Left colon (tissue), 2 donors: ENCODE data around the gene ANKRD1. TPM values are rescaled to one million over a fixed set of nuclear protein-coding genes. Genes with fewer than 3 reads are reported as not detected.

ENCODE experiments used
- ATAC-seq: fragments of 200-7000 bp; cut with Tn5 transposase; one replicate; pipeline ENCODE4 v1.9.1; 2020; ENCODE audit warnings: mild to moderate bottlenecking, moderate library complexity
- DNase-seq, 2 donors: peaks; one replicate each; pipeline ENCODE4 v3.0.0-alpha.2; 2020
- intact Hi-C, 2 donors: fragments of 100-400 bp; cut with DNase I in 1 of 2; cut with micrococcal nuclease in 1 of 2; formaldehyde crosslinking; loops; one replicate each; pipeline versions ENCODE4 v1.11.2 to v1.14.0; 2022; cut with DNase I, micrococcal nuclease
- total RNA-seq, 2 donors: library from RNA; stranded (reverse); fragmentation: NEBNext Ultra II Directional; extraction: Animal tissue kit (Norgen Biotek cat#: 25700); gene quantifications; one replicate each; pipeline ENCODE4 v1.2.1, GENCODE V29; 2021
- donor health status: DM: no; HTN: no; CAD: no.
- donor health status: DM: yes; HTN: yes; CAD: no.

ANKRD1 gene
- total RNA-seq, 2 donors from 2014 or later: not detected

DNA sequence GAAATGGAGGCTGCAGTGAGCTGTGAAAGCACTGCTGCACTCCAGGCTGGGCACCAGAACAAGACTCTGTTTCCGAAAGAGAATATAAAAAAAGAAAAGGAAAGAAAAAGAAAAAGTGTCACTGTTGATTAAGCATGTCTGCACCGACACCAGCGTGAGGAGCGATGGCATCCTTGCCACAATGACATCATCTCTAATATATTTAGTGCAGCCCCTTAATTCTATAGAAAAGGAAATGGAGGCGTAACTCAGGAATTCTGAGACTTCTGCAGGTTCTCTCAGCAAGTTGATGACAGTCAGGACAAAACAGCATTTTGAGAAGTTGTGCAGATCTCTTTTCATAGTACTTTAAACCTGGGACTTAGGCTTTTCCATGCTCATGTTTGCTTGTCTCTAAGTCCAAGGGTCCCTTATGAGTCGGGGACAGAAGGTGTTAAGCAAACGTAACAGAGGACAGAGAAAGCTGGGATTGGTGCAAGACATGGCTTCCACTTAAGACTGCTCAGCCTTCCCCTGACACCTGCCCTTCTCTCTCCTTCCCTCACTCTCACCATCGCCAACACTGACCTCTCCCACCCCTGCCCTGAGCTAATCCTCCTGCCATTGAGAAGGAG is 16.9 kb upstream of the ANKRD1 start:
- DNase-seq: no peak
- ATAC-seq: no peak
- intact Hi-C loops: no loop called here

DNA sequence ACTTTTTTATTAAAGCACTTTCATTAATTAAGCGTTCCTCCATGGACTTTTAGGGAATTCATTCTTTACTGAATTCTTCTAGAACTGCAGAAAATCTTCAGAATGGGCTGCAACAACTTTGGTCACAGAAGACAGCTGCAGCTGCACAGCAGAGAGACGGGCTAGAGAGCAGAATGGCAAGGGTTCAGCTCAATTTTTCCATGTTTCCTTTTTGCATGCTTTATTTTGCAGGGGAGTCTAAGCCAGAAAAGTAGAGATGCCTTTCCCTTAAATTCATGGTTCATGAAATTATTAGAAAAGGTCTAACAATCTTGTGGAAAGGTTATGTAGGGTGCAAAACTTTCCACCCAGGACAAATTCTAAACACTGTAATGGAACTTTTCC is 15.4 kb upstream of the ANKRD1 start:
- DNase-seq (no peak), ATAC-seq (no peak)
- intact Hi-C loops: no loop called here

DNA sequence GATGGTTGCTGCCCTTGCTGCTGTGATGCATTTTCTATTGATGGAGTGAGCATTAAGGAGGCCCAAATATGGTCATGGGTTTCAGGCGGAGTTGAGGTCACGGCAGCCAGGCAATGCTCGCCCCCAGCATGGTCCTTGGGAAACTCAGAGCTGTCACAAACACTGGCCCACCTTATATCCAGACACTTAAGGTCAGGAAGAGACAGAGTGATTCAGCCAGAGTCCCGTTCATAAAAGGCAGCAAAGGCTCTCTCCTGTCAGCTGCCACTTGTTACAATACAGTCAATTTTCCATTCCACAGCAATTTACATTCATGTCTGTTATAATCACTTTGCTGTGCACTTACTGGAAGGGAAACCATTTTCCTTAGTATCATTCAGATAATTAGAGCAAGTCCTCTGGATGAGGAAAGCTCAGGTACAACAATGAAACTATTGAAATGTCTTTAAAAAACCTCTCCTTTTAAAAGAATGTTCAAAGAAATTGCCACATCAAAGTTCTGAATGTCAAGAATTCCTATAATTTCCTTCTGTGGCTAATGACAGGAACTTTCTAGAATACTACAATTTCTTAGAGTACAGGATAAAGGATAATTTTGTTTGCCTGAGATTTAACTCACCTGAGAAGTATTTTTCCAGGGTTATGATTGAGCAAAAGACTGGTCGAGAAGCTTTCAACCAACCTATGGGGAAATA is 14.8 kb upstream of the ANKRD1 start:
- ATAC-seq (no peak), DNase-seq (no peak)
- intact Hi-C loops: no loop called here

DNA sequence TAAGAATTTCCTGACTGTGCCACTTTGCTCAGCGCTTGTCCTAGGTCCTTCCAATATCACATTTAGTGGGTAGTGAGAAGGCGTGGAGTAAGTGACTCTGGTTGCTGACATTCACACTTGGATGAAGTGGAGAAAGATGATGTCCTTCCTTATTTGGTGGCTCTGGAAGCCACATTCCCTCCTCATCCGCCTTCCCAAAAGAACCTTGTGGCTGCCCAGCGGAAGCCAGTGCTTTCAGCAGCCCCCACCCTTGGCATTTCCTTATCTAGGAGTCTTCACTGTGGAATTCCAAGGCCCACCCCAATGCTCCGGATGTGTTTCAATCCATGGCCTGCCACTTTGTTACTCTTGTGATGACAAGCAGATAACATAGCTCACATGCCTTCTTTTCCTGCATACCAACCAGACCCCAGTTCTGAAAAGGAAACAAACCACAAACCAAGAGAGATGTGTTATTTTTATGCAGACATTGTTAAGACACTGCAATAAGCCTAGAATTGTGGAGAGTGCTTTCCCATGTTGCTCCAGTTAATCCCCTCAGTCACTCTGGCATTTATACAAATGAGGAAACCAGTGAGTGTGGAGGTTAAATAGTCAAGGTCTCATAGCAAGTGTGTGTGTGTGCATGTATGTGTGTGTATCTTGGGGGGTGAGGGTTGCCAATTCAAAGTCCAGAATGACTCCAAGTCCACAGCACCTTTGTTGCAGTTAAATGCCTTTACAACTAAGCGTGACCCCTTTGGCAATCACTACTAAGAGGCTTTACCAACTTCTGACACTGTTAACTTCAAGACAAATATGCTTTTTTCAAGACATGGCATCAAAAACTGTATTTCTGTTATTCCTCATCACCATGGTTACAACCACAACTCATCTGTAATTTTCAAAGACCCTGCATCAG is 10.3 kb upstream of the ANKRD1 start:
- ATAC-seq: no peak
- no peak for DNase-seq
- intact Hi-C loops: no loop called here

DNA sequence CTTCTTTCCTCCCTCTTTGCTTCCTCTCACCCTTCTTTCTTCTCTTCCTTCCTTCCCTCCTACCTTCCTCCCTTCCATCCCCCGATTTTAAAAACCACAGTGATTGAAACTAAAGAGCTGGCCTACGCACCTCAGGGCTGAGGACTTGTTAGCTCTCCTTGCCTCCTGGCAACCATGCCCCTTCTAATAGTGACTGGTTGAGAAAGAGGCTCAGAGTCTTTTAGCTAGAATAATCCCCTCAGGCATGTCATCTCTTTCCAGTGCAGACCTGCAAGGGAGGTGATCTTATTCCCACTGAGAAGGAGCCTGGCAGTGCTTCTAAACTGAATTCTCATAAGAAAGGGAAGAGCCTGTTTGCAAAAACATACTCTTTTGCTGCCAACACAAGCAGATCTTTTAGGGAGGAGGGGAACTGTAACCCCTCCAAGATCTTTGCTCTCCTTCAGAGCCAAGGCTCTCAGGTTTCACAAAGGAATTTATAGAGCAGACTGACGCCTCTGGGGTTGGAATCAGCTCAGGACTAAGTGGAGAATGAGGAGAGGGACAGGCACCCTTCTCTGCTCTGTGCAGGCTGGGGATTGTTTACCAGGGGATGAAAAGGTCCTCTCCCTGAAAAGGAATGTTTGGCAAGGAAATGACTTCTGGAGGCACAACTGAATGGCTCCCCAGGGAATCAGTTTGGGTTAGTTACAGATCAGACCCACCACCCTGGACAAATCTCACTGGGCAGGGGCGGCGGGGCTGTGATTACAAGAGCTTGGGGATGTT is 9.4 kb upstream of the ANKRD1 start:
- DNase-seq (no peak), ATAC-seq (no peak)
- intact Hi-C loops: no loop called here

DNA sequence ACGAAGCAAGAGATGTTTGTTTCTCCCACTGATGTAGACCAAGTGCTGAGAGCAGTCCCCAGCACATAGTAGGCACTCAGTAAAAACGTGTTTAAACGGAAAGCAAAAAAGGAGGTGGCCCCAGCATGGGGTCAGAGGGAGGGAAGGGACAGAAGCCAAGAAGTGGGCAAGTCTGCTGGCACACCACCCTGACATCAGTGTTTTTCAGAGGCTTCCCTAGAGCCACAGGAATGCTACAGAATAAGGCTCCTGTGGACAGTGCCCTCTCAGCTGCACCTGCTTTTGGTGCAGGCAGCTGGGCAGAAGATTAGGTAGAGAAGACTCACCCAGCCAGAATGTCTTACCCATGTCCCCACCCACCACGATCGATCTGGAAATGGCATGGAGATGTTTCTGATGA is 8.3 kb upstream of the ANKRD1 start:
- DNase-seq (no peak), ATAC-seq (no peak)
- intact Hi-C loops: no loop called here

DNA sequence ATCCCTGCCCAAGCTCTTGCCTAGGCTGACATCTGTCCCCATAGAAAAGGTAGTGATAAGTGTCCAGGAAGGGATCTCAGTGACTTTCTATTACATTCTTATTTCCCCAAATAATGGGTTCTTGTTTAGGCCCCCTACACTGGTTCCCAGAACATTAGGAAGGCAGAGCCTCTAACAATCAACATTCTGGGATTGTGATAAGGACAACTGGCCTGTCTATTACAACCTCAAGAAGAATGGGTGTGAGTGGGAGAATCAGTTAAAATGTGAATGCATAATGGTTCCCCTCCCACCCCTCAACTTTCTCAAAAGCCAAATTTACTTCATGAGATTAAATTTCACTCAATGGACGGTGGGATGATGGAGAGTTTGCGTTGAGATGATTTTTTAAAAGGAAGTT is 6.4 kb upstream of the ANKRD1 start:
- intact Hi-C loops: no loop called here
- no peak for DNase-seq
- no peak for ATAC-seq

DNA sequence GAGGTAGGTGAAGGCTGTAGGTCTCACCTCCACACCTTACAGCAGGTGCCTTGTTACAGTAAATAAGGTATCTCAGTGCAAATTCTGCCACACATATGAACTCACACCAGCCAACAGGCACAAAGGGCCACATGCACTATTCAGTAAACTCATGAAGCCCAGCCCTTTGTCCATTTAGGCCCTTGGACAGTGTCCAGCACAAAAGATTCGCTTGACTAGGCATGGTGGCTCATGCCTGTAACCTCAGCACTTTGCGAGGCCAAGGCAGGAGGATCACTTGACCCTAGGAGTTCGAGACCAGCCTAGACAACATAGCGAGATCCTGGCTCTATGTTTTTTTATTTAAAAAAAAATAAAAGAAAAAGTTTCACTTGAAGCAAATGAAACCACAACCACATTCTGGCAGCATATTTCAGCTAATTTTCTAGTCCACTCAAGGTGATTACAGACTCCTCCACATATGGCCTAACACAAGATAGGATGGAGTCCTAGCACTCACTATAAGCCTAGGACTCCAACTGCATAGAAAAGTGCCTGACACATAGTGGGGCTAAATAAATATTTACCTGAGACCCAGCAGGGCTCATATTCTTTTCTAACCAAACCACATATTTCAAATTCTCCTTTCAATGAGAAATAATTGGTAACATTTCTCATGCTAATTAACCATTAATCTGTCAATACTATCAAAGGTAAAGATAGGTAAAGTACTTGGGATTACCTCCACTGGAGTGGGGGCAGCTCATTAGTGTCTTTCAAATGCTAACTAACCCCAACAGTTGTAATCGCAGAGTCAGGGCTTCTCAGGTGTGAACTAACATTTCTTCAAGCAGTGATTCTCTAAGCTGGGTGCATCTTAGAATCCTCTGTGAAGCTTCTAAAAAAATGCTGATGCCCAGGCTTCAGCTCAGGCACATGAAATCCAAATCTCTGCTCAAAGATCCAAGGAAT is 4.5 kb upstream of the ANKRD1 start:
- ATAC-seq: no peak
- DNase-seq: no peak
- intact Hi-C loops: no loop called here

DNA sequence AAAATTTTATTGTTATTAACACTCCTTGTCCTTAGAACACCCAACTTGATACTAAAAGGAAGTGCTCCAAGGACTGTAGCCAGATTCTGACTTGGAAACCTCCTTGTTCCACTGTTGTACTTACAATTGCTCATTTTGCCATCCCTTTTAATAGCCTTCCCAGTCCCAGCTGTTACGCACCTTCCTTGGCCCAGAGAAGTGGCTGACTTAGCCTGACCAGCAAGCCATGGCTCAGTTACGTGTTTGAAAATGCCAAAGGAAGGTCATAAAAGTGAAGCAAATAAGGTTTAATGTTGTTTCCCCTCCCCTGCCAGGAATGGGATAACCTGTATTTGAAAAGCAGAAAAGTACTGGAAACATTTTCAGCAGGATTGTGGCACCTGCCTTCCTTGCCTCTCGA is 3.7 kb upstream of the ANKRD1 start:
- no peak for ATAC-seq
- no peak for DNase-seq
- intact Hi-C loops: no loop called here

DNA sequence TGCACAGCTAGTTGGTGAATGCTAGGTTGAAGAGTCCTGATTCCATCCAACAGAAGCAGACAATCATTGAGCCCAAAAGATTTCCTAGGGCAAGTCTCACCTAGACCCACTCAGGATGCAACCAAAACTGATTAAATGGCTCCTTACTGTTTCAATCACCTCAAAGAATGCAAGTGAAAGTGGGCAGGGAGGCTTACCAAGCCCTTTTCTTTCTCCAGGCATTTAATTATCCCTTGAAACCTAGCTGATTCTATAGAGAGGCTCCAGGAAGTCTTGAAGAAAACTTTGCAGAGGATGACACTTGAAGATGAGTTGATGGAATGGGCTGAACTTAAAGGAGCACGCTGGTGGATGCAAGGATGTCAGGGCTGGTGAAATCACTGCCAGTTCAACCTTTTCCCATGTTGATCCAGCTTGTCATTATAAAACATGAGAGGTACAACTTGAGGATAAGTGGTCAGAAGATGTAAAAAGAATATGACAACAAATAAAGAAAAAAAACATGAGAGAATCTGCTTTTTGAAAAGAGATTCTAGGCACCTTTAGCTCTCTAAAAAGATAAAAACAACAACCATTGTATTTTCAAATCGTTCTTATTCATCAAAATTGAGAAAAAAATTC is 2.3 kb upstream of the ANKRD1 start:
- no peak for ATAC-seq
- intact Hi-C loops: no loop called here
- no peak for DNase-seq

DNA sequence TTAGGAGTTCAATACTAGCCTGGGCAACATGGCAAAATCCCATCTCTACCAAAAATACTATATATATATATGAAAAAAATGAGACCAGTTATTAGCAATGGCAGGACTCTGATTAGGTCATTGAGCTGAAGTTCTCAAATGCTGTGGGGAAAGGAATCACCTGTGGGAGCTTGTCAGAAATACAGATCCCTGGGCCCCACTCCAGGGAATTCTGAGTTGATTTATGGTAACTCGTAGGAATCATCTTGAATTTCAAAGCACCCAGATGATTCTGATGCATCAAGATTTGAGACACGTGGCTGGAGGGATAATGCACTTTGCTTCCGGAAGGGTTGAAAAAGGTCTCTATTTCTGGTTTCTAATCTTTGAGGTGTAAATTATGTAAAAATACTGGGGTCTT is 1.0 kb upstream of the ANKRD1 start:
- DNase-seq (no peak), ATAC-seq (no peak)
- intact Hi-C loops: no loop called here

DNA sequence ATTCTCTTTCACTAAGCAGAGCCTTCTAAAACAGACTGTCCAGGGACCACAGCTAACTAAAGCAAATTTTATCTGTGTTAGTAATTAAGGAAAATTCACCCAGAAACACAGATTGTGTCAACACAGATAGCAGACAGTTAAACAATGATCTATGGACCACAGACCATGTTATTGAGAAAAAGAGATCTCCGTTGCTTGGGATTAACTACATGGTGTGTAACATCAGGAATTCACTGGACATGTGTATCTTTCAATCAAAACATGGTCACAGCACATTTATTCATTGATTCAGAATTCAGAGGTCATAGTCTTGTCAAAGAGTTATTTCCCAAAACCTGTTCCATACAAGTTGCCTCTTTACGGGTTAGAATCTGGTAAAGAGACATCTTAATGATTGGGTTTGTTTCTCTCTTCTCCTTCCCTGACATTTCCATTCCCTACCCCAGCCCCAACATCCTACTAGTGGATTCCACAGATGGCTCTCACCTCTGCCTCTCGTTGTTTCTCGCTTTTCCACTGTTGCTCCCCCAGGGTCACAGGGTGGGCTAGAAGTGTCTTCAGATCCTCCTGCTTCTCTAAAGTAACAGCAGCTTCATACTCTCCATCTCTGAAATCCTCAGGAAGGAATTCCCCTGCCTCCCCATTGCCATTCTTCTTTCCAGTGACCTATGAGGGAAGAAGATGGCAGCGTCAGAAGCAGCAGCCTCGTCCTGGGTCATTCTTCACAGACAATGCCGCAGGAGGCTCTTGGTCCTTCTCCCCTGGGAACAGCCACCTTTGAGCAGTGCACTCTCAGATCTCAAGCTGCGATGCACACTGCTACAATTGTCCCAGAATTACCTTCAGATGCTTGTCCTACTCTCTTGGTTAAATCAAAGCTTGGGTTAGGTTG is 958 bp downstream of the ANKRD1 start:
- intact Hi-C loops: no loop called here
- DNase-seq (no peak), ATAC-seq (no peak)

DNA sequence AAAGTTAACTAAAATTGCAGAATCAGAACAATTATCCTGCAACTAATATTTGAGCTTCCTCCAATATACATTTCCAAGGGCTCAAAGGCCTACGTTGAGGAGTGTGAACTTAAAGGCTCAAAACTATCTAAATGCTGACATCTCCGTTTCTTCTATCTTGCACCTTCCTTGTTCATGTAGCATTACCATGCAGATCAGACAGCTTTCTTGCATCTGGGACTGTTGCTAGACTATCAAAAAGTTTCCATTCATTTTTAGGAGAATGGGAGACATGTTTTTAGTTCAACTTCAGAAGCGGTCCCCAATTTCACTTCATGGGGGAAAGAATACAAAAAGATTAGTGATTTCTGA is 2.9 kb downstream of the ANKRD1 start:
- intact Hi-C loops: no loop called here
- DNase-seq: no peak
- no peak for ATAC-seq

DNA sequence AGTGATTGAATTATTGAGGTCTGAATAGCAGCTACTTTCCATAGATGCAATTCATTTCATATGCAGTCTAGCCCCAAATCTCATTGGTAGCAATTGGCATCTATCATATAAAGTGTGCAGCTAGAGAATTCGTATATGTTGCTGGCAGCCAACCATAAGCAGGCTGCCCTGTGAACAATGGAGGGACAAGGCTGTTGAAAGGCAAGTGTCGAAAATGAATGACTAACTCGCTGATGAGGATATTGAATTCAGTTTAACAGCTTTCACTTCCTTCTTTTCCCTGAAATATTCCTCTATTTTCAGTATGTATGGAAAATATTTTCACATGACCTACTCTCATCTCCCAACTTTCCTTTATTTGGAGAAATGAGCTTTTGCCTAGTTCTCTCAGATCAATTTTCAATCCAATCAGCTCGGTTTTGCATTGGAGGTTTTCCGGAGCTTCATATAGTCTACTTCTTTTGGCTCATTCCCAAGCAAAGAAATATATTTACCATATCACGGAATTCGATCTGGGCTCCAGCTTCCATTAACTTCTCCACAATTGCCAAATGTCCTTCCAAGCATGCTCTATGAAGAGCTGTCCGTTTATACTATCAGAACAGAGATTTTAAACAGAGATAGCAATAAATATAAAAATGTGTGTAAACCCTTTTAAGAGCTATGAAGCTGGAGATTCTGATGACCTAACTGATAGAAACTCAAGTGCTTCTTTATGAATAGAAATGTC is 3.5 kb downstream of the ANKRD1 start:
- ATAC-seq (no peak), DNase-seq (no peak)
- intact Hi-C loops: no loop called here

DNA sequence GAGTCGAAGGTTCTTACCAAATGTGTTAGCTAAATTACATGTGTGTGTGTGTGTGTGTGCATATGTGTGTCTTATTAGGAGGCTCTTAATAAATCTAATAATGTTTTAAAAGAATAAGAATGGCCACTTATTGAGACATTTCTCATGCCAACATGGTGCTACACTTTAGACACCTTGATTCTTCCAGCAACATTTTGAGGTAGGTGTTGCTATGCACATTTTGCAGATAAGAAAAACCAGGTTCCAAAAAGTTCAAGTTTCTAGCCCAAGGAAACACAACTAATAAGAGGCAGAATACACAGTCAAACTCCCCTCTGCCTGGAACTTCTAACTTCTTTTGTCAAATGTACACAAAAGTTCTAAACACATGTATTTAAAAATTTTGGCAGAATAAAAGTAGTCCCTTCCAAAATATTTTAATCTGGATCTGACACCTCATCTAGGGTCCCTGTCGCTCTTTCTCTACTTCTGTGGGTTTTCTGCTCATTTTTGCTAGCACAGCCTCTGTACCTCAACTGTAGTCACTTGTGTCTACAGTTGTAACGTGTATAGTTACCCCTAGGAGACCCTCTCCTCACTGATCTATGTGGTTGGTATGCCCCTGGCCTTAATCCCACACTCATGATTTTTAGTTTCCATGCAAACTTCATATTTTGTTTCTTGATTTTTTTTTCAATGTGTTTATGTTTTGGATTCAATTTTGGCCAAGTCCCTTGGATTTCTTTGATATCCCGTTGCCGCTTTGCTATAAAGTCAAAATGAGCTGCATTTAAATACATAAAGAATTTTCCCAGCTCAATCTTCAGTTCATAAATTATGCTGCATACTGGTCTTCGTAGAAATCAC is 4.3 kb downstream of the ANKRD1 start:
- intact Hi-C loops: no loop called here
- no peak for DNase-seq
- ATAC-seq: no peak

DNA sequence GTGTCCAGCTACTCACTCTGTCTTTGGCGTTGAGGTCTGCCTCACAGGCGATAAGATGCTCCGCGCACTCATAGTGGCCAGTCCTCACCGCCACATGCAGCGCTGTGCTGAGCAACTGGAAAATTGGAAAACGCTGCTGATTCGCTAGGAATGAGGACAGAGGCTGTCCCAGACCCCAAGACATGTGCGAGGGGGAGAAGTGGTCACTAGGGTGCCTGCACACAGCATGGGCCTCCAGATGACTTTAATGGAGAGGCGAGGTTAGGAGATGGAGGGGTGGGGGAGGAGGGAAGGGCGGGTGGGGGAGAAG is 5.2 kb downstream of the ANKRD1 start:
- intact Hi-C loops: no loop called here
- no peak for ATAC-seq
- DNase-seq: no peak
